Keratinocyte (primary cell): ENCODE measurements around the gene SLC6A5.

Experiments
- EZH2 ChIP-seq: IDR thresholded peaks from one replicate; pipeline ENCODE4 v1.6.1; 2012; ENCODE audit warnings: inconsistent platforms, mild to moderate bottlenecking, low read length, moderate library complexity
- TF ChIP-seq, protein P1 (sequence below), 3 experiments: IDR thresholded peaks in 1 of 3; conservative IDR thresholded peaks in 1 of 3; optimal IDR thresholded peaks in 1 of 3; 2 replicates in 2 of 3; 3 replicates in 1 of 3; pipeline versions ENCODE3 to v1.5.1; 2011; ENCODE audit warnings: low read length in 3 of 3, mild to moderate bottlenecking in 3 of 3, moderate library complexity in 2 of 3, control low read depth in 1 of 3, inconsistent platforms in 1 of 3; ENCODE audit not compliant: insufficient read depth in 2 of 3; ENCODE audit errors: extremely low read depth in 1 of 3

DNA sequence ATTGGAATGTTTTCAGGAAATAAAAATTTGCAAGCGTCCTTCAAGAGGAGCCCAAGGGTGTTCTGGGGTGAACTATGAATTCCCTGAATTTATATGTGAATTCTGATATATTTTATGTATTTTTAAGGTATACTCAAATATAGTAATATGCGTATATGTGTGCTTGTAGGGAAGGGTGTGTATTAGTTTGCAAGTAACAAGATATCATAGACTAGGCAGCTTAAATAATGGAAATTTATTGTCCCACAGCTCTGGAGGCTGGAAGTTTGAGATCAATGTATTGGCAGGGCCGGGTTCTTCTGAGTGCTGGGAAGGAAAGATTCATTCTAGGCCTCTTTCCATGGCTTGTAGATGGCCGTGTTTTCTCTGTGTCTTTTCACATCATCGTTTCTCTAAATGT is 16.2 kb upstream of the SLC6A5 start:
- TF ChIP-seq EZH2, result no peak
- TF ChIP-seq, protein P1, sequence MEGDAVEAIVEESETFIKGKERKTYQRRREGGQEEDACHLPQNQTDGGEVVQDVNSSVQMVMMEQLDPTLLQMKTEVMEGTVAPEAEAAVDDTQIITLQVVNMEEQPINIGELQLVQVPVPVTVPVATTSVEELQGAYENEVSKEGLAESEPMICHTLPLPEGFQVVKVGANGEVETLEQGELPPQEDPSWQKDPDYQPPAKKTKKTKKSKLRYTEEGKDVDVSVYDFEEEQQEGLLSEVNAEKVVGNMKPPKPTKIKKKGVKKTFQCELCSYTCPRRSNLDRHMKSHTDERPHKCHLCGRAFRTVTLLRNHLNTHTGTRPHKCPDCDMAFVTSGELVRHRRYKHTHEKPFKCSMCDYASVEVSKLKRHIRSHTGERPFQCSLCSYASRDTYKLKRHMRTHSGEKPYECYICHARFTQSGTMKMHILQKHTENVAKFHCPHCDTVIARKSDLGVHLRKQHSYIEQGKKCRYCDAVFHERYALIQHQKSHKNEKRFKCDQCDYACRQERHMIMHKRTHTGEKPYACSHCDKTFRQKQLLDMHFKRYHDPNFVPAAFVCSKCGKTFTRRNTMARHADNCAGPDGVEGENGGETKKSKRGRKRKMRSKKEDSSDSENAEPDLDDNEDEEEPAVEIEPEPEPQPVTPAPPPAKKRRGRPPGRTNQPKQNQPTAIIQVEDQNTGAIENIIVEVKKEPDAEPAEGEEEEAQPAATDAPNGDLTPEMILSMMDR (optimal IDR thresholded peaks at IDR 0.05 in 1 of 3, IDR thresholded peaks at IDR 0.05 in 1 of 3, conservative IDR thresholded peaks at IDR 0.05 in 1 of 3; ENCODE audit: extremely low read depth in 1 of 3, insufficient read depth in 2 of 3, low read length in 3 of 3), result no peak
